Spinal cord (tissue), 10 donors: ENCODE results near the gene MICALL1. TPM values are rescaled to one million over a fixed set of nuclear protein-coding genes. Genes with fewer than 3 reads are reported as not detected.

Experiments used
- DNase-seq, 6 donors: peaks; one replicate each; pipeline versions ENCODE4 v3.0.0 to v3.0.0-alpha.2; 2013 to 2015; ENCODE audit warnings: low spot score in 6 of 6, low read depth in 4 of 6
- H3K27ac ChIP-seq: one replicate; pipeline ENCODE4 v1.5.1; 2013; ENCODE audit warnings: low read depth, low read length, control low read depth
- H3K27me3 ChIP-seq: one replicate; pipeline ENCODE4 v1.6.1; 2013; ENCODE audit warnings: low read length; ENCODE audit not compliant: control insufficient read depth, insufficient read depth
- H3K36me3 ChIP-seq: one replicate; pipeline ENCODE4 v1.6.1; 2013; ENCODE audit warnings: low read length; ENCODE audit not compliant: control insufficient read depth, insufficient read depth
- H3K4me1 ChIP-seq: one replicate; pipeline ENCODE4 v1.6.1; 2013; ENCODE audit warnings: low read length; ENCODE audit not compliant: control insufficient read depth, insufficient read depth
- H3K4me3 ChIP-seq: one replicate; pipeline ENCODE4 v1.5.1; 2013; ENCODE audit warnings: low read depth, low read length, control low read depth
- H3K9me3 ChIP-seq: one replicate; pipeline ENCODE4 v1.6.1; 2013; ENCODE audit warnings: low read length; ENCODE audit not compliant: control insufficient read depth, insufficient read depth
- WGBS: methylation state at CpG from one replicate; pipeline ENCODE4 v1.1.5; 2013; ENCODE audit warnings: missing lambda C conversion rate; ENCODE audit not compliant: insufficient coverage; 5-methylcytosine and 5-hydroxymethylcytosine counted together
- polyA plus RNA-seq, 2 donors: library from polyadenylated mRNA; unstranded; fragments of 120-200 nt; gene quantifications; one replicate each; pipeline ENCODE4 v1.2.1, GENCODE V29; 2013; ENCODE audit not compliant: insufficient read length in 2 of 2
- total RNA-seq, 2 donors: library from RNA; depleted of rRNA in 1 of 2; stranded (reverse); fragments of 120-200 nt in 1 of 2; fragments of >200 nt in 1 of 2; gene quantifications; one replicate each; pipeline versions ENCODE4 v1.2.3 to v1.2.4, GENCODE V29; 2013 to 2014
- donor health status: healthy.

MICALL1 gene
- total and polyA plus RNA-seq, 4 donors: 16.1 to 50.1 (median 33.4) TPM

- H3K4me1 ChIP-seq: peaks cover 32% of the 10 kb centered on the region
- H3K36me3 ChIP-seq: peaks cover 17% of the 10 kb centered on the region
- DNase-seq: peak in 1 of 6 donors; percentile 50
- H3K9me3 ChIP-seq: no peaks in the 10 kb centered on the region
- no peaks in the 10 kb centered on the region for H3K27me3 ChIP-seq
- WGBS: 89% methylated on average over 6 of the region's 10 CpGs
- peak overlapping the region; percentile 76 for H3K27ac ChIP-seq
- peak overlapping the region; percentile 41 for H3K4me3 ChIP-seq
These were observed 1.2 kb upstream of the MICALL1 start for GRCh38 chr22:37904572-37905533.

- peak overlapping the region; percentile 56 for H3K4me3 ChIP-seq
- H3K9me3 ChIP-seq: no peaks in the 10 kb centered on the region
- H3K4me1 ChIP-seq: peaks cover 48% of the 10 kb centered on the region
- H3K27me3 ChIP-seq: no peaks in the 10 kb centered on the region
- no peak for DNase-seq
- under 1% methylated on average over 75 of the region's 75 CpGs for WGBS
- H3K27ac ChIP-seq: peak overlapping the region; percentile 52
- H3K36me3 ChIP-seq: peaks cover 28% of the 10 kb centered on the region
These were observed 389 bp downstream of the MICALL1 start for GRCh38 chr22:37906364-37907008.

- peak overlapping the region; percentile 52 for H3K27ac ChIP-seq
- H3K27me3 ChIP-seq: no peaks in the 10 kb centered on the region
- H3K9me3 ChIP-seq: no peaks in the 10 kb centered on the region
- peaks cover 36% of the 10 kb centered on the region for H3K36me3 ChIP-seq
- H3K4me3 ChIP-seq: peak overlapping the region; percentile 56
- DNase-seq: no peak
- WGBS: 49% methylated on average over 18 of the region's 19 CpGs
- peaks cover 51% of the 10 kb centered on the region for H3K4me1 ChIP-seq
These were observed 1.2 kb downstream of the MICALL1 start for GRCh38 chr22:37907036-37907954.

DNA sequence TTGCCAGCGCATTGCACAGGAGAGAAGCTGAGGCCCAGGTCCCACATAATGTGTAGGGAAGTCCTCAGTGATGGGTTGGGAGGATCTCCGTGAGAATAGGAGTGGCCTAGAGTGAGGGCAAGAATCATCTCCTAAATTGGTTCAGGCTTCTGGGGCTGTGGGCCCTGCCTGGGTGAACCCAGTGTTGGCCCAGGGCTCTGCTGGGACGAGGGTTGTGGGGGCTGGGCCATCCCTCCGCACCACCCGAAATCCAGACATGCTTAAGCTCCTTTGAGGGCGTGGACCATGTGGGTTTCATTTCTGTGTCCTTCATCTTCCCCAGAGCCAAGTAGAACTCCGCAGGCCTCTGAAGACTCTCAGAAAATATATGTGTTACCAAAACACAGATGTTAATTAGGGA lies 3.7 kb downstream of the MICALL1 start:
- Histone ChIP-seq H3K27me3 (no peaks in the 10 kb centered on the region), H3K27ac (no peak overlapping the region), H3K4me1 (peaks cover 47% of the 10 kb centered on the region), H3K36me3 (peaks cover 57% of the 10 kb centered on the region), H3K4me3 (no peak overlapping the region), H3K9me3 (no peaks in the 10 kb centered on the region)
- 89% methylated on average over 3 of the region's 7 CpGs for WGBS
- DNase-seq: no peak

GRCh38 chr22:37910890-37911672 lies 5.0 kb downstream of the MICALL1 start:
- no peak for DNase-seq
- peaks cover 66% of the 10 kb centered on the region for H3K36me3 ChIP-seq
- WGBS: 43% methylated on average over 9 of the region's 15 CpGs
- H3K4me1 ChIP-seq: peaks cover 40% of the 10 kb centered on the region
- H3K27me3 ChIP-seq: no peaks in the 10 kb centered on the region
- no peak overlapping the region for H3K4me3 ChIP-seq
- no peak overlapping the region for H3K27ac ChIP-seq
- no peaks in the 10 kb centered on the region for H3K9me3 ChIP-seq

DNA sequence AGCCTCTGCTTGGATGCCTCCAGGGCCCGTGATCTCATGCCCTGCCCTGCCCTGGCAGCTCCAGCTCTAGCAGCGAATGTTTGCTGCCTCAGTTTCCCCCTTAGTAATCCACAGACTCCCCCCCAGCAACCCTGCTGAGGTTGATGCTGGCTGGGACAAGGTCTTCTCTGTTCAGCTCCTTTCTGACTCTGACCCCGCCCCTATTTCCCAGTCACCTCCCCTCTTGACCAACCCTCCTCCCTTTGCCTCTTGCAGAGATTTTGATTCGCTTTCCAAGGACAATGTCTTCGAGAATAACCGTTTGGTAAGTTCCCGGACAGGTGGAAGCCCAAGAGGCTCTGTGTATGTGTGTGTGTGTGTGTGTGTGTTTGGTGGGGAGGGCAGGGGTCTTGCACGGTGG lies 5.6 kb downstream of the MICALL1 start:
- H3K27me3 ChIP-seq: no peaks in the 10 kb centered on the region
- 96% methylated on average over 3 of the region's 8 CpGs for WGBS
- peaks cover 39% of the 10 kb centered on the region for H3K4me1 ChIP-seq
- H3K27ac ChIP-seq: no peak overlapping the region
- H3K36me3 ChIP-seq: peaks cover 73% of the 10 kb centered on the region
- no peaks in the 10 kb centered on the region for H3K9me3 ChIP-seq
- H3K4me3 ChIP-seq: no peak overlapping the region
- no peak for DNase-seq

- no peaks in the 10 kb centered on the region for H3K9me3 ChIP-seq
- DNase-seq: no peak
- no peak overlapping the region for H3K4me3 ChIP-seq
- H3K27me3 ChIP-seq: no peaks in the 10 kb centered on the region
- H3K4me1 ChIP-seq: peaks cover 34% of the 10 kb centered on the region
- WGBS: 100% methylated on average over 2 of the region's 8 CpGs
- peaks cover 73% of the 10 kb centered on the region for H3K36me3 ChIP-seq
- no peak overlapping the region for H3K27ac ChIP-seq
These were observed 6.1 kb downstream of the MICALL1 start for GRCh38 chr22:37912171-37912570.

DNA sequence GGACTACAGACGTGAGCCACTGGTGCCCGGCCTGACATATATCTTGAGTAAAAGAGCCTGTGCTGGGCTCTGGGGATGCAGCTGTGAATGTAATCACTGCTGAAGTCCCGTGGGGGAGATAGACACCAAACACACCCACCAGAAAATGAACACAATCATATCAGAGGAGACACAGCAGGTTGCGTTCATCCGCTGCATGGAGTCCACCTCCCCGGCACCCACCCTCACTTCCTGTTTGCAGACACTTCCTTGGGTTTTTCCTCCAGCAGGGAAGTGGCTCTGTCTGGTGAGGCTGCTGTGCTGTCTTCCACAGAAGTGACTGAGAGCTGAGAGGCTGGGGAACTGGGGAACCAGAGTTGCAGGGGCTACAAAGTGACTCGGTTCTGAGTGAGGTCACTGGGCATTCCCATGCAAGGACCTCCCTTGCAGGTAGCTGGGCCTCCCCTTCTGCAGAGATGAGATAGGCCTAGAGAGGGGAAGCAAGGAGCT lies 7.2 kb downstream of the MICALL1 start:
- Histone ChIP-seq H3K36me3 (peaks cover 80% of the 10 kb centered on the region), H3K4me1 (peaks cover 27% of the 10 kb centered on the region)
- WGBS: 80% methylated on average over 2 of the region's 7 CpGs

More for the DNA sequence above, 7.2 kb downstream of the MICALL1 start:
- no peak for DNase-seq
- no peaks in the 10 kb centered on the region for H3K27me3 ChIP-seq
- H3K27ac ChIP-seq: no peak overlapping the region
- H3K9me3 ChIP-seq: no peaks in the 10 kb centered on the region
- no peak overlapping the region for H3K4me3 ChIP-seq
